Adrenal gland (tissue), 12 donors: ENCODE results near the gene EPHB1. TPM values are rescaled to one million over a fixed set of nuclear protein-coding genes. Genes with fewer than 3 reads are reported as not detected.

Source experiments
- DNase-seq, 7 donors: peaks; one replicate each; pipeline ENCODE4 v3.0.0-alpha.2; 2019 to 2020
- H3K27ac ChIP-seq, 5 donors: fragments of 200-600 bp; sonication (generic) in 4 of 5; 1 replicate in 3 of 5; 2 replicates in 2 of 5; pipeline versions ENCODE4 v1.5.1 to v1.8.0; 2016 to 2020; ENCODE audit warnings: mild to moderate bottlenecking in 1 of 5
- H3K27me3 ChIP-seq: fragments of 200-600 bp; 2 replicates; pipeline ENCODE4 v1.8.0; 2021
- H3K36me3 ChIP-seq, 2 donors: fragments of 200-600 bp; replicated peaks in 1 of 2; 1 replicate in 1 of 2; 2 replicates in 1 of 2; pipeline versions ENCODE4 v1.5.1 to v1.8.0; 2018 to 2022
- H3K4me1 ChIP-seq, 2 donors: fragments of 200-600 bp; replicated peaks in 1 of 2; 1 replicate in 1 of 2; 2 replicates in 1 of 2; pipeline versions ENCODE4 v1.5.1 to v1.8.0; 2018 to 2021
- H3K4me3 ChIP-seq, 4 donors: fragments of 200-600 bp; sonication (generic) in 3 of 4; one replicate each; pipeline ENCODE4 v1.5.1; 2016 to 2018
- H3K9me3 ChIP-seq, 3 donors: fragments of 200-600 bp; sonication (generic) in 1 of 3; replicated peaks in 1 of 3; 1 replicate in 2 of 3; 2 replicates in 1 of 3; pipeline versions ENCODE4 v1.5.1 to v1.8.0; 2016 to 2021
- POLR2A ChIP-seq, 2 donors: fragments of 450-650 bp; IDR thresholded peaks; one replicate each; pipeline ENCODE4 v1.6.1; 2017; ENCODE audit warnings: antibody characterized with exemption in 2 of 2, mild to moderate bottlenecking in 2 of 2, moderate library complexity in 1 of 2
- WGBS, 4 donors: extraction: QIAGEN DNeasy Blood & Tissue Kit in 2 of 4; methylation state at CpG; one replicate each; pipeline versions ENCODE4 v1.1.5 to v1.1.7; 2013 to 2017; 5-methylcytosine and 5-hydroxymethylcytosine counted together
- intact Hi-C, 2 donors: fragments of 100-400 bp; cut with DNase I; formaldehyde crosslinking; loops; one replicate each; pipeline versions ENCODE4 v1.14.1 to v1.15.0; 2022 to 2023
- polyA plus RNA-seq, 3 donors: library from polyadenylated mRNA; stranded (reverse); fragments of 200-250 nt in 2 of 3; fragments of 350-450 nt in 1 of 3; fragmentation: Illumina TruSeq in 1 of 3; extraction: RNeasy Lipid Tissue Mini Kit (QIAGEN cat#74804) in 1 of 3; gene quantifications; one replicate each; pipeline ENCODE4 v1.2.3, GENCODE V29; 2013 to 2014
- total RNA-seq, 9 donors: library from RNA; depleted of rRNA in 4 of 9; stranded (reverse); fragments of >200 nt in 4 of 9; fragments of 120-200 nt in 1 of 9; fragmentation: NEBNext Ultra II Directional in 1 of 9; extraction: Animal tissue kit (Norgen Biotek cat#: 25700) in 1 of 9; gene quantifications; one replicate each; pipeline versions ENCODE4 v1.1.0 to v1.2.4, GENCODE V29; 2013 to 2023
- TF ChIP-seq, protein P1 (sequence below), 6 experiments: fragments of 450-650 bp in 4 of 6; fragments of 200-600 bp in 2 of 6; sonication (generic) in 1 of 6; IDR thresholded peaks; 1 replicate in 5 of 6; 2 replicates in 1 of 6; pipeline versions ENCODE4 v1.5.1 to v1.8.0; 2016 to 2021; ENCODE audit warnings: antibody characterized with exemption in 6 of 6, mild to moderate bottlenecking in 2 of 6, moderate library complexity in 1 of 6
- donor health status: healthy with polysubstance abuse.
- donor health status: Bipolar disorder and iron deficiency.
- donor health status: DM: yes; HTN: yes; CAD: no.
- donor health status: DM: no; HTN: no; CAD: no.
- donor health status: DM: no; HTN: no; CAD: no.
- donor health status: DM: yes; HTN: yes; CAD: no.

The EPHB1 gene
- total and polyA plus RNA-seq, 12 donors = 0.10 to 3.4 (median 0.98) TPM

- no peak overlapping the region for H3K4me3 ChIP-seq
- intact Hi-C loops = no loop called here
- no peak for DNase-seq
- no peaks in the 10 kb centered on the region for H3K9me3 ChIP-seq
- TF ChIP-seq, protein P1, sequence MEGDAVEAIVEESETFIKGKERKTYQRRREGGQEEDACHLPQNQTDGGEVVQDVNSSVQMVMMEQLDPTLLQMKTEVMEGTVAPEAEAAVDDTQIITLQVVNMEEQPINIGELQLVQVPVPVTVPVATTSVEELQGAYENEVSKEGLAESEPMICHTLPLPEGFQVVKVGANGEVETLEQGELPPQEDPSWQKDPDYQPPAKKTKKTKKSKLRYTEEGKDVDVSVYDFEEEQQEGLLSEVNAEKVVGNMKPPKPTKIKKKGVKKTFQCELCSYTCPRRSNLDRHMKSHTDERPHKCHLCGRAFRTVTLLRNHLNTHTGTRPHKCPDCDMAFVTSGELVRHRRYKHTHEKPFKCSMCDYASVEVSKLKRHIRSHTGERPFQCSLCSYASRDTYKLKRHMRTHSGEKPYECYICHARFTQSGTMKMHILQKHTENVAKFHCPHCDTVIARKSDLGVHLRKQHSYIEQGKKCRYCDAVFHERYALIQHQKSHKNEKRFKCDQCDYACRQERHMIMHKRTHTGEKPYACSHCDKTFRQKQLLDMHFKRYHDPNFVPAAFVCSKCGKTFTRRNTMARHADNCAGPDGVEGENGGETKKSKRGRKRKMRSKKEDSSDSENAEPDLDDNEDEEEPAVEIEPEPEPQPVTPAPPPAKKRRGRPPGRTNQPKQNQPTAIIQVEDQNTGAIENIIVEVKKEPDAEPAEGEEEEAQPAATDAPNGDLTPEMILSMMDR (IDR thresholded peaks at IDR 0.05) = no peak
- no peak for TF ChIP-seq POLR2A (IDR thresholded peaks at IDR 0.05)
- H3K27me3 ChIP-seq = no peaks in the 10 kb centered on the region
- H3K4me1 ChIP-seq = no peaks in the 10 kb centered on the region
- WGBS, 4 donors = 73 to 89% (median 81%) methylated on average over 5 of the region's 5 CpGs
- H3K36me3 ChIP-seq = no peaks in the 10 kb centered on the region
- H3K27ac ChIP-seq = no peak overlapping the region
Observed at GRCh38 chr3:135165260-135165659, 370.2 kb downstream of the EPHB1 start.

DNA sequence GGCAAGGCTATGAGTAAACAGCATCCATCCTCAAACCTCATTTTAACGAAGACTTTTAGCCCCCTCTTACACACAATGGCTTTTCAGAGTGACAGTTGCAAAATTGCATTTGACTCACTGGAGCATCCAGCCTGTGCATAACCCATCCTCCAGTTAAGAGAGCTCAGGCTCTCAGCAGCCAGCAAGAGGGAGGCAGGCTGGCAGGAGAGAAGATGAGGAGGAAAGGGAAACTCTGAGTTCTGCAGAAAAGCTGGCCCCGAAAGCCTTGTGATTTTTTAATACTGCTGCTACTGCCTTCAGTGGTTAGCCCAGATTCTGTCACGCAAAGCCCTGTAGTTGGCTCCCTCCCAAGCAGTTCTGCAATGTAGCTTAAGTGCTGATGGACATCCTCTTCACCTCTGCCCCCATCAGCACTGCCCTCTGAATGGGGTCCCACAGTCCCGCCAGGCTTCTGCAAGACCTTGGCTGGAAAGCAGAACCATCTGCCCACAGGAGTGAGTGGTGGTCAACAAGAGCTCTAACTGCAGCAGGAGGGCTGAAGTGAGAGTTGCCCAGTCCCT lies 371.3 kb downstream of the EPHB1 start:
- 58 to 86% (median 78%) methylated on average over 3 to 4 of the region's 4 CpGs for WGBS, 4 donors
- H3K27ac ChIP-seq = no peak overlapping the region
- no peaks in the 10 kb centered on the region for H3K4me1 ChIP-seq
- H3K36me3 ChIP-seq = no peaks in the 10 kb centered on the region
- no peak for DNase-seq
- H3K9me3 ChIP-seq = no peaks in the 10 kb centered on the region
- no peaks in the 10 kb centered on the region for H3K27me3 ChIP-seq
- no peak for TF ChIP-seq POLR2A (IDR thresholded peaks at IDR 0.05)
- TF ChIP-seq, protein P1 (IDR thresholded peaks at IDR 0.05) = no peak
- no peak overlapping the region for H3K4me3 ChIP-seq
- intact Hi-C loops = no loop called here

GRCh38 chr3:135168822-135169221 lies 373.8 kb downstream of the EPHB1 start:
- H3K4me1 ChIP-seq = no peaks in the 10 kb centered on the region
- no peaks in the 10 kb centered on the region for H3K27me3 ChIP-seq
- H3K36me3 ChIP-seq = no peaks in the 10 kb centered on the region
- no peak for DNase-seq
- no peak overlapping the region for H3K27ac ChIP-seq
- no peaks in the 10 kb centered on the region for H3K9me3 ChIP-seq
- TF ChIP-seq POLR2A (IDR thresholded peaks at IDR 0.05) = no peak
- TF ChIP-seq, protein P1 (IDR thresholded peaks at IDR 0.05) = no peak
- H3K4me3 ChIP-seq = no peak overlapping the region
- 77 to 81% (median 80%) methylated on average over 4 of the region's 4 CpGs for WGBS, 4 donors
- intact Hi-C loops = no loop called here

GRCh38 chr3:135169651-135170050 lies 374.6 kb downstream of the EPHB1 start:
- TF ChIP-seq, protein P1 (IDR thresholded peaks at IDR 0.05) = no peak
- TF ChIP-seq POLR2A (IDR thresholded peaks at IDR 0.05) = no peak
- WGBS, 4 donors = 33 to 81% (median 70%) methylated on average over 1 to 2 of the region's 2 CpGs

More at GRCh38 chr3:135169651-135170050, 374.6 kb downstream of the EPHB1 start:
- intact Hi-C loops = no loop called here
- no peaks in the 10 kb centered on the region for H3K4me1 ChIP-seq
- H3K27ac ChIP-seq = no peak overlapping the region
- no peaks in the 10 kb centered on the region for H3K27me3 ChIP-seq
- no peaks in the 10 kb centered on the region for H3K9me3 ChIP-seq
- DNase-seq = no peak
- H3K36me3 ChIP-seq = no peaks in the 10 kb centered on the region
- no peak overlapping the region for H3K4me3 ChIP-seq
